Inflammatory macrophage (primary cell): ENCODE measurements around the gene MAP3K20.

Experiments
- DNase-seq, 2 donors: peaks; one replicate each; pipeline ENCODE4 v3.0.0-alpha.2; 2020 to 2022

MAP3K20 gene

DNA sequence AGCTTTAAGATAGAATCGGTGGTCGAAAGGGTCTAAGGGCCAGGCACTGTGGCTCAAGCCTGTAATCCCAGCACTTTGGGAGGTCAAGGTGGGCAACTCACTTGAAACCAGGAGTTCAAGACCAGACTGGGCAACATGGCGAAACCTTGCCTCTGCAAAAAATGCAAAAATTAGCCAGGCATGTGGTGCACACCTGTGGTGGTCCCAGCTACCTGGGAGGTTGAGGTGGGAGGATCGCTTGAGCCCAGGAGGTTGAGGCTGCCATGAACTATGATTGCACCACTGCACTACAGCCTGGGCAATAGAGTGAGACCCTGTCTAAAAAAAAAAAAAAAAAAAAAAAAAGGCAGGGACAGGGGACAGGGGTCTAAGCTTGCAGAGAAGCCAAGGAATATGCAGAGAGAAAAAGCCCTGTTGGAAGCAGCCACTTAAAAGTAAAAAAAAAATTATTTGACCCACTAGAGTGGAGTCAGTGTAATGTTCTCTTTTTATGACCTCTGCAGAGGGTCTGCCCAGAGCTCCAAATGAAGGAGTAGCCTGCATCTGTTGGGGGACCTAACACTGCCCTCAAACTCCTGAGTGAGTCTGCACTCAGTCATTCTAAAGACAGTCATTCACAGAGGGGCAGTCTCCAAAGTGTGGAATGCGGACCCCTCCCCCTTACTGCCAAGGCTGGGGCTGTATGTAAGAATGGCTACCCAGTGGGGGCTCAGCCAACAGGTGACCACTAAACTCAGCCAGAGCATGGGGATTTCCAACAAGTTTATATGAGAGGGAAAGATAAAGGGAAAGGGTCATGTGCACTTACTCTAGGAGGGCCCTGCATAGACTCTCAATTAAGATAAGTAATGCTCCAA lies 160.5 kb downstream of the MAP3K20 start:
- DNase-seq, result no peak

DNA sequence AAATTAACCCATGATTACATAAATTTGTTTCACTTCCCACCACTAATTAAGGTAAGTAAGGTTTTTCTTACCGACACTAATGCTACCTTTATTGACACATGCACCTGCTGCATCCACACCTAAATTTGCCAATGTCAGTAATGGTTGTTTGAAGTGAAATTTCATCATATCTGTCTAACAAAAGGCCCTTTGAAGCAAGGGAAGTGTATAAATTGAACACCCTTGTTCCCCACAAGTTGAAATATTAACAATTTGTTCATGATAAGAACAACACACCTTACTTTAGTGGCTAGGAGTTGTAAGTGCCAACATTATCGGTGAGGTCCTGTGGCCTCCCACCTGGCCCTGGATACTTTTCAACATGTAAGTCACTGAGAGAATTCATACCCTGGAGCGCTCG lies 162.7 kb downstream of the MAP3K20 start:
- no peak for DNase-seq

DNA sequence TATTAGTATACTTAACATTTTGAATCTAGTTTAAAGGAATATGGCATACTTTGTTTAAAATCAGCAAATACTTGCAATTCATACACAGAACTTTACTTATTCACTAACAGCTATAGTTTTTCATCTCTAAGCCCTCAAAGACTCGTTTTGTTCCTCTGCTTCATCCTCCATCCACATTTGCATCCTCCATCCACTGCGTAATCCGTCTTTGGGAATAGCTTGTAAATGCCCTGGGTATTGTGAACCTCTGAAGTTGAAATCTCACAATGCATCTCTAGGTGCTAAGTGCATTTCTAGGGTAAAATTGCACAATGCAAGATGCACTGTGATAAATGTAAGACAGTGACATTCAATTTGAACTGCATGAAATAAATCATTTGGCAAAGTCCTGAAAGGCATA lies 163.2 kb downstream of the MAP3K20 start:
- no peak for DNase-seq

DNA sequence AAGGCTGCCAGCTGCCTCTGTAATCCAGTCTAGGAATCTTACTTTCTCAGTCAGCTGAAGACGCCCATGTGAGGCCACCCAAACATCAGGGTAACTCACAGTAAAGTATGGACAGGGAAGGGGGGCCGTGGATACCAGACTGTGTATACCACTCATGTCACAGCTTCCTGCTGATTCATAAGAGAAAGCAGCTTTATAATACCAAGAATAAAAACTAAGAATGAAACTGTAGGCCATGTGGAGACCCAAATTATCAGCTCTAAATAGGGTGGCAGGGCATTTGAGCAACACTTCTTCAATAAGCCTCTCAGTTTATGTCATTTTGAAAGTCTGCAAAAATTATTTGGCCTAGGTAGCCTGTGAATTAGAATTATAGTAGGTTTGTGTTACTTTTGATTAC lies 164.0 kb downstream of the MAP3K20 start:
- no peak for DNase-seq

DNA sequence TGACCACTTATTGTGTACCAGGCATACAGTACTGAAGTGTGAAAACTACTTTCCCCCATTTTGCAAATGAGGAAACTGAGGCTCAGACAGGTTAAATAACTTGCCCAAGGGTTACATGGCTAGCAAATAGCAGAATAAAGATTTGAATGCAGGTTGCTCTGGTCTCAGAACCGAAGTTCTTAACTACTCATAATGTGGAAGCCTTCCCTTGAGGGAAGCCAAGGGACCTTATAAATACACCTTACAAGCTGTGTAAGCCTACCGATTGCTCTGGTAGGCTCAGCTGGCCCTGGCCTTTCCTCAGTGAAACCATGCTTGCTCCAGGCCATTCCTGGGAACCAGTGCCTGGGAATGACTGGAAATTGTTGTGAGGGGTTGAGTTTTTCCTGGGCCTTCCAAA lies 164.4 kb downstream of the MAP3K20 start:
- DNase-seq, result no peak

DNA sequence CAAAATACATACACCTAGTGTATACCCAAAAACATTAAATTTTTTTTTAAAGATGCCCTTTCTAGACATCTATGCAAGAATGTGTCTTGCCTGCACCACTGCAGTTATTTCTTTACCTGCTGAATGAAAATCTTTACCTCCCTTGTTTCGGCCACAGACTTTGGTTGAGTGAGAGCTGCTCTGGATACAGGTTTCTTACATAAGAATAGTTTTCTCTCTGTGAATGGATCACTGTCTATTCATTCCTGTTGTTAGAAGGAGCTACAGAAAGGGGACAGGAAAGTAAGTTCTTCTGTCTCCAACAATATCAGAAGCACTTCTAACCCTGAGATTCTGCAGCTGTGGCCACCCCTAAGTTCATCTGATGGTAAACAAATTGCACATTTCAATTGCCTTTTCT lies 166.0 kb downstream of the MAP3K20 start:
- DNase-seq, result no peak

DNA sequence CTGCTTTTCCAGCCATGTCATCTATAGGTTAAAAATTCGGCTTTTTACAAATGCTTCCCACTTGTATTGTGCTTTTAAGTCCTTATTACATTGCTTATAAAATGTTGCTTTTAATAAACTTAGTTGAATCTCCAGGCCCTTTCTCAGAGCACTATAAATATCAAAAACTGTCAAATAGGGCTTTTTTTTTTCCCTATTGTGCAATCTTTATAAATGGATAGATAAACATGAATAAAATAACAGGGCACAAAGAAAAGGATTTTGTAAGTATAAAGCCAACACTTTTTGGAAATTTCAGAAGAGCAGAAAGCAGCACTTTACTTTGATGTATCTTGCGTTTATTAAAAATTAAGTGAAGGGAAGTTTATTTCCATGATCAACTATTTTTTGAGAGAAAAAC lies 171.5 kb downstream of the MAP3K20 start:
- no peak for DNase-seq

DNA sequence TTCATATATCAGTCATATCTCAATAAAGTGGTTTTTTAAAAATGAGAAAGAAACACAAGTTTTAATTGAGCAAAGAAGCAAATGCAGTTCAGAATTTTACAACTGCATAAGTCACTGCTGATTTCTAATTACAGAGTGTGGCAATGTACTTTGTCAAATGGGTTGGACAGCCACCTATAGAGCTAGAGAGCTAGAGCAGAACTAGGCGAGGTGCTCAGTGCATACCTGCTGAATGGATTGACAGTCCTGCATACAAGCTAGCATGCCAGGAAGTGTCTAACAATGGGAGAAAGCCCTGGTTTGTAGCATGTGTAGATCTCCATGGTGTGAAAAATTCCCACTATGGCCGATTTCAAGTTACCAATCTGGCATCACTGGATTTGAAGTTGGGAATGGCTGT lies 172.7 kb downstream of the MAP3K20 start:
- DNase-seq, result no peak

DNA sequence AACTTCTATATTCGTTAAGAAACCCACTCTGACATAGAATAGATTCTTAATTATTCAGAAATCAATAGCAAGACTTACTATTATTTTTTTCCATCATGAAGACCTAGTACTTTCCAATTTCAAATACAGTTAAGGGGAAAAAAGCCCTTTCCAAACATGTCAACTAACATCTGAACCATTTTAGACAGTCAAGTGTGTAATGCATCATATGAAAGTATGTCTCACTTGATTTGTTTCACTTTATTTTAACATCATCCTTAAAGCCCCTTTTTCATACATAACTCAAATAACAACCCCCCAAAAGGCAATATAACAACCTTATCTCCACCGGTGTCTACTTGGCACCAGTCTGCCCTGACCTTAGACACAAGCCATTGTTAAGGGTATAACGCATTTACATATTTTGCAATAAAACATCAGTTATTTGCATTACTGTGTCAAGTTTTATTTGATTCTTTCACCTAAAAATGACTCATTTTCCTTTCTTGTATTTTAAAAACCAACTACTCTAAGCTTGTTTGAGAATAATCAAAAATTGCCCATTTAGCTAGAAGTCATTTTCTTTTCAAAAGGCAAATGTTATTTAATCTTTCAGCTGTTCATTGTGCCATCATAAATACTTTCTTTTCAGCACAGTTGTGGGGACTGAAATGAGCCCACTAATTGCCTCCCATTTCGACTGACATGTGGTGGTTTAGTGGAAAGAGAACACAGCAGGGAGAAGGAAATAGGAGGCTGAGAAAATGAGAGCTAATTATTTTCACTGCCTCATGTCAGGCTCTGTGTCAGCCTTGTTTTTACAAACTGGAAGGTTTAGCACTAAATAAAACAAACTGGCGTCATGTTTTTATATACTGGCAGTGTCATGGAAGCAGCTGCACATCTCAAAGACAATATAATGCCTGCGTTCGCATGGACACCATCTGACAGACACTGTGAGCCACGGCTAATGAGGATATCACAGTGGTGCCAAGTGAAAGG lies 174.3 kb downstream of the MAP3K20 start:
- no peak for DNase-seq

DNA sequence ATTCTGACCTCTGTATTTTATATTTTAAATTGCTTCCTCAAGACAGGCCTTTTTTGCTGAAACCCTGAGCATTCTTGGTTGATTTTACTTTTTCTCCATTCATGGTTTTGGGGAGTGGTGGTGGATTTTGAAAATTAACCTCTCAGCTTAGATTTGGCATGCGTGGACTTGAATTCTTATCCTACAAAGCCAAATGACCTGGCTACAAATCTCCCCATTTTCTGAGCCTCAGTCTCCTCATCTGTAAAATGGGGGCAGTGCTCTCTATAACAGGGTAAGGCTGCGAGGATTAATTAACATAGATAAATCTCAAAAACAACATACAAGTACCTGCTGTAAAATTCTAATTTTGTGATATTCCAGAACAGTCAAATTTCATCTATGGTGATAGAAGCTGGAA lies 175.6 kb downstream of the MAP3K20 start:
- DNase-seq, result no peak

DNA sequence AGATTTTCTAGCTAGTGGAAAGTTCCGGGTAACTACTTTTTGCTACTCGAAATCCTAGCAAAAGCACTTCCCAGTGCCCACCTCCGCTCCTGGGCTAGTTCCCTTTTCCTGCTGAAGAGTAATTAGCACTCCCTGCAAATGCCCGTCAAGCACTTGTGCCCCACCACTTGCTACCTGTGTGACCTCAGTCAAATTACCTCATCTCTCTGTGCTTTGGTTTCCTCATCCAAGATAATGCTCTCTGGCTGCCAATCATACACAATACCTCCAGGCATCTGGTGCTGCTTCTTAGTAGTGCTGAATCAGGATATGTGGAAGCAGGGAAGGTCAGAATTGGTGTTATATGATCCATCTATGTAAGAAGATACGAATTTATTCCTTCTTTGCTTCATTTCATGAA lies 176.9 kb downstream of the MAP3K20 start:
- no peak for DNase-seq

DNA sequence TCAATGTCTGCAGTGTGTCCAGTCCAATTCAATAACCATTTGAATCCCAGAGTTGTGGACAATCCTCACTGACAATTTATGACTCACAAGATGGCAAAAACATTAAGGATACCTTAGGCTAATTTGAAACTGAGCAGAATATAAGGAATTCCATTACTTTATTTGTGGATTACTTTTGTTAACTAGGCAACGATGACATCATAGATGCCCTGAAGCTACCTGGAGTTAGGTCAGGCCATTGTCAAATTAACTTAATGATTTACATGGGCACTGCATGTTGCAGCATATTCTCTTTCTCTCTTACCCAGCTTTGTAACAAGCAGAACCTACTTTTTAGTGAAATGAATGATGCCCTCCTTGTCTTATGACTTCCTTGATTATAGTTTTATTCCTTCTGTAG lies 179.0 kb downstream of the MAP3K20 start:
- no peak for DNase-seq

DNA sequence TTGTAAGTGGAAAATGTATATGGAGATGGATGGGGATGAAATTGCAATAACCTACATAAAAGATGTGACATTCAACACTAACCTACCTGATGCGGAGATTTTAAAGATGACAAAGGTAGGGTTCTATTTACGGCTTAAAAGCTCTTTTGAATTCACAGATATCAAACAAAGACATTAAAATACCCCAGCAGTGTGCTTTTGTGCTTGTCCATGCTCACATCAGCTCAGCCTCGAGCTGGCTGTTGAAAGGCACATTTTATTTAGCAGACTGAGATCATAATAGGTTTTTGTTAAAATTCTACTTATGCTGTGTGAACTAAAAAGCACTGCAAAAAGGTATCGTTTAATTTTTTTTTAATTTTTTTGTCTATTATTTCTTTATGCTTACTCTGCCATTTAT lies 183.1 kb downstream of the MAP3K20 start:
- DNase-seq, result no peak

DNA sequence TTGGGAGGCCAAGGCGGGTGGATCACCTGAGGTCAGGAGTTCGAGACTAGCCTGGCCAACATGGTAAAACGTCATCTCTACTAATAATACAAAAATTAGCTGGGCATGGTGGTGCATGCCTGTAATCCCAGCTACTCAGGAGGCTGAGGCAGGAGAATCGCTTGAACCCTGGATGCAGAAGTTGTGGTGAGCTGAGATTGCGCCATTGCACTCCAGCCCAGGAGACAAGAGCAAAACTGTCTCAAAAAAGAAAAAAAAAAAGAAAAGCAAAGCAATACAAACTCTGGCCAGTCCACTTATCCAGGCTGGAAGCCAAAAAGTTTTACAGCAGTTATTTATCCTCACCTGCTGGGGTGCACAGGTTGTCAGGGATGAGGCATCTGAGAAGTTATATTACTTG lies 186.7 kb downstream of the MAP3K20 start:
- DNase-seq, result peak; percentile 26 to 44

DNA sequence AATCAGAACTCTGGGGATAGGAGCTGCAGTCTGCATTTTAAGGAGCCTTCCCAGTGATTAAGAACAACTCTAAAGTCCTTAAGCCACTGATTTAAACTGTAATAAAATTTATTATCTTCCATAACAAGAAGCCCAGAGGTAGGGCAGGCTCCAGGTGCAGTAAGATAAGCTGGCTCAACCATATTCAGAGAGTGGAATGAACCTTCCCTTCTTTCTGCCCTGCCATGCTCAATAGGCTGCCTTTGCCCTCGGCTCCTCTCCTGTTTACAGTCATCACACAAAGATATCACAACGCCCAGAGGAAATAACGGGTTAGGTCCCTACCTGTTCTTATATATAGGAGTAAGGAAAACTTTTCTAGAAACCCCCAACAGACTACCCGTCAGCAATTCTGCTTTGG lies 188.5 kb downstream of the MAP3K20 start:
- no peak for DNase-seq

DNA sequence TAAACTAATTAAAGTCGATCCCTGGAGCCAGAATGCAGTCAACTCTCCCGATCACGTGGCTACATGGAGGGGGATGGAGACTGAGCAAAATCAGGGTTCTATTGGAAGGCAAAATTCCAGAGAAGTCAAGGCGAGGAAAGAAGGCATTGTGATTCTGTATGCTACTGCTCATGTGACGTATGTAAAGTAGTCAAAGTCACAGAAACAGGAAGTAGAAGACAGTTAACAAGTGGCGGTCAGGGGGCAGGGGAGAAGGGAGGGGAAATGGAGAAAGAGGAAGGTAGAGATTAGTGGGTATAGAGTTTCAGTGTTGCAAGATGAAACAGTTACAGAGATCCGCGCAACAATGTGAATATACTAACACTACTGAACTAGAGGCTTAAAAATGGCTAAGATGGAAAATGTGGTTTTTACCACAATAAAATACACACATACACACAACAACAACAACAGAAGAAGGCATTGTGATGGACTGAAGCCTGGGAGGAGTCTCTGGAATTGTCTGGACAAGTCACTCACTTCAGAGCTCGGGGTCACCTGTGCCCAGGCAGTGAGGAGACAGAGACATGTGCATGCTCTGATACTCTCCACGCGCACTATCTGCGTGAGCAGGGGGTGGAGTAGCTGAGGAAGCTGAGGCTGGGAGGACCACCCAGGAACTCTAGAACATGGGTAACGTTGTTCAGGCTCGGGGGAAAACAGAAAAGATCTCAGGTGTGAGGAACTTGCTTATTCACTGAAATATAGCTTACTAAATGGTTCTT lies 189.1 kb downstream of the MAP3K20 start:
- peak; percentile 83 to 93 for DNase-seq

DNA sequence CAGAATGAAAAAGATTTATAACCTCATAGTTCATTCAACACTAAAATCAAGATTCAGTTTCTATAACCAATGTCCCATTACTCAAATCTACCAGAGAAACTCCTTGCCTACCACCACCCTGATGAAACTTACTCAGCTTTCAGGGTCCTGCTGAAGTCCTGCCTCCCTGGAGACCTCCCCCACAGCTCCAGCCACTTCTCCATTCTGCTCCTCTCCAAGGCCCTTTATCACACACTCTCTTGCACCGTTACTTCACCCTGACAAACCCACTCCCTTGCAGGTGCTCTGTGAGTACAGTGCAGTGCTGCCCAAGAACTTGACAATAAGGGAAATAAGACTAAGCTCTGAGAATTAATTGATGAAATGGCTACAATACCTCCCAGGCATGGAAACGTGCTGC lies 195.5 kb downstream of the MAP3K20 start:
- DNase-seq, result no peak

DNA sequence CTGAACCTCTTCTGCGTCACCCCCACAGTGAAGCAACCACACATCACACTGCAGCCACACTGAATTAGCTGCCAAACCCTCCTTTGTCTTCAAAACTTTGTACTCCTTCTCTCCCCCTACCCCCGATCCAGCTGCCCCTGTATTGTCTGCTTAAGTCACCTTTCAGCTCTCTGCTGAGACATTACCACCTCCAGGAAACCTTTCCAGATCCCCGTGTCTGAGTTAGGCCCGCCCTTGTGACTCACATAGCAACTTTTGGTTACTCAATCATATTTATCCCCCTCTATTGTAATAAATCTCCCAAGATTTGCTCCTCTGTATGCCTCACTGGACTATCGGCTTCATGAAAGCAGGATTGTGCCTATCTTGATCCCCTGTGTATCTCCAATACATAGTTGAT lies 196.2 kb downstream of the MAP3K20 start:
- DNase-seq, result no peak

DNA sequence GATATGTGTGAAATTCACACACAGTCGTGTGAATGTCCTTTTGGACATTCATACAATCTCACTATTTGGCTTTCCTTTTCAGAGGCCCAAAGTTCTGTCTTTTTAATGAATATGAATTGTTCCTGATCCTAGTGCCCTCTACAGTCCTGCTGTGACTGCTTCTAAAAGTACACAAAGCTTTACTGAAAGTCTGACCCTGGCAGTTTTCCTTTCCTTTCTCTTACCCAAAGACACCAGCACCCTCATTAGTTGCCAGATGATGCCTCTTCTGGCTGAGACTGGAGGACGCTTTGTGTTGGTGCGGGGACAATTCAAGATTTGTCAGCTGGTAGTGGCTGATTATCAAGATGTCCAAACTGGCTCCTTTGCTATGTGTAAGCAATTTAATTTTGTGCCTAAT lies 197.2 kb downstream of the MAP3K20 start:
- no peak for DNase-seq

DNA sequence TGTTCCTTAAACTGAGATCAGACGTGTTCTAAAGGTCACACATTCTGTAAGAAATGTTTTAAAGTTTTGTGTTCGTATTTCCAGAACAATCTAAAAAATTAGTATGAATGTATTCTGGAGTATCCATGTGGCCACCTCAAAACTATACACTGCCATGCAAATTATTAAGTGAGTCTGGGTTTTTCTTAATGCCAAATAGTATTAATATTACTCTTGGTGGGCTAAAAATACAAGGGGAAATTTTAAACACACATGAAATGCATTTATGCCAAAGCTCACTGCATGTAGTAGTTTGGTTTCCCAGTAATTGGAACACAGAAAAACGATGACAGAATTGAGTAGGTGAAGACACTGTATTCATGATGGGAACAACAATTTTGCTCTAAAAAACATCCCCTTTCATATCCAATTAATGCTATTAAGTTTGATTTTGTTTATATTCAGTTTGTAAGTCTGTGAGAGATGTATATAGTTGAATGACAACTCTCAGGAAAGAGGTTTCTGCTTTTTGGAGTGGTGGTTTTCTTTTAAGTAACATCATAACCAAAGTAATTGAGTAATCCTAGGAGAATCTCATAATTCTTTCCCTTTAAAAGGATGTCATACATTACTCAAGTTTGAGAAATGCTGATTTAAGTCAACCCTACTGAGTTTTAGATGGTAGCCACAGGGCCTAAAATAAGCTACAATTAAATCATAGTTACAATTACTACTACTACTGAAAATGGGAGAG lies 203.3 kb downstream of the MAP3K20 start:
- peak; percentile 24 to 78 for DNase-seq

DNA sequence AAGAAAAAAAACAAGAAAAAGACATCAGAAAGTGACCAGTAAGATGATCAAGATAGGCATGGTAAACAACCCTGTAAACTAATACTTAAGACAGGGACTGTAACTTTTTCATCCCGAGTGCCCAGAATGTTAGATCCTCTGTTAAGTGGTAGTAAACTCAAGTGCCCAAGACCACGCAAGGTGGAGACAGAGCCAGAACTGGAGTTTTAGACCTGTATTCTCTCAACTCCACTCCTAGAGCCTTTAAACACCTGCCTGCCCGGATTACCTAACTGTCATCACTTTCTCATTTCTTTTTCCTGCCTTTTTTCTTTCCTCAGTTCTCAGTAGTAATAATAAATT lies 203.9 kb downstream of the MAP3K20 start:
- DNase-seq, result no peak

DNA sequence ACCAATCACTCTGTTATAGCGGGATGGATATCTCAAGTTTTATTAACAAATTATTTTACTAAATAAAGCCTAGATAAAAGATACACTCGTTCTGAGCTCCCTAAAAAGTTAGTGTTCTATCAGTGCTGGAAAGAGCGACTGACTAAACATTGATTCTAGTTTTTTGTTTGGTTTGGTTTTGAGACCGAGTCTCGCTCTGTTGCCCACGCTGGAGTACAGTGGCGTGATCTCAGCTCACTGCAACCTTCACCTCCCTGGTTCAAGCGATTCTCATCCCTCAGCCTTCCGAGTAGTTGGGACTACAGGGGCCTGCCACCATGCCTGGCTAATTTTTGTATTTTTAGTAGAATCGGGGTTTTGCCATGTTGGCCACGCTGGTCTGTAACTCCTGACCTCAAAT lies 205.2 kb downstream of the MAP3K20 start:
- DNase-seq, result no peak
